HEK293 (cell line): Measurements from ENCODE around the gene PAK4.

Experiments used
- CTCF ChIP-seq: fragments of 450-650 bp; formaldehyde crosslinking; IDR thresholded peaks from 2 replicates; pipeline ENCODE4 v1.5.1; 2016; ENCODE audit warnings: missing biosample characterization, missing genetic modification characterization
- SP2 ChIP-seq: fragments of 450-650 bp; formaldehyde crosslinking; IDR thresholded peaks from 2 replicates; pipeline ENCODE4 v1.5.1; 2016; ENCODE audit warnings: missing biosample characterization, missing genetic modification characterization
- ZNF274 ChIP-seq, 2 experiments: fragments of 200-500 bp in 1 of 2; fragments of 450-650 bp in 1 of 2; sonication (Bioruptor generic) in 1 of 2; formaldehyde crosslinking in 1 of 2; IDR thresholded peaks; 2 replicates each; pipeline versions ENCODE4 v1.5.1 to v1.6.1; 2014 to 2016; ENCODE audit warnings: borderline replicate concordance in 1 of 2, inconsistent platforms in 1 of 2, low read length in 1 of 2, missing biosample characterization in 1 of 2, missing genetic modification characterization in 1 of 2
- ZNF501 ChIP-seq: fragments of 450-650 bp; formaldehyde crosslinking; IDR thresholded peaks from 2 replicates; pipeline ENCODE4 v1.5.1; 2016; ENCODE audit warnings: missing biosample characterization, missing genetic modification characterization
- ZNF513 ChIP-seq: fragments of 450-650 bp; IDR thresholded peaks from 2 replicates; pipeline ENCODE4 v1.5.1; 2018; ENCODE audit warnings: missing biosample characterization, missing genetic modification characterization
- ZNF518A ChIP-seq: fragments of 450-650 bp; formaldehyde crosslinking; conservative IDR thresholded peaks from 2 replicates; pipeline ENCODE4 v1.5.1; 2016; ENCODE audit warnings: low read depth, missing biosample characterization, missing genetic modification characterization
- ZNF654 ChIP-seq: fragments of 450-650 bp; formaldehyde crosslinking; IDR thresholded peaks from 2 replicates; pipeline ENCODE4 v1.5.1; 2016; ENCODE audit warnings: low read depth, missing biosample characterization, missing genetic modification characterization
- ZNF704 ChIP-seq: fragments of 450-650 bp; formaldehyde crosslinking; IDR thresholded peaks from 2 replicates; pipeline ENCODE4 v1.5.1; 2016; ENCODE audit warnings: missing biosample characterization, missing genetic modification characterization

GRCh38 chr19:39174142-39174541 lies 48.6 kb downstream of the PAK4 start:
- no peak for TF ChIP-seq ZNF274 (IDR thresholded peaks at IDR 0.05; ENCODE audit: low read length)
- TF ChIP-seq ZNF274 (tag by site-specific recombination; IDR thresholded peaks at IDR 0.05; ENCODE audit: borderline replicate concordance): no peak
- TF ChIP-seq SP2 (tag by site-specific recombination): no peak
- no peak for TF ChIP-seq CTCF (tag by site-specific recombination)
- no peak for TF ChIP-seq ZNF704 (tag by site-specific recombination)
- no peak for TF ChIP-seq ZNF513 (tag by site-specific recombination)
- TF ChIP-seq ZNF501: no peak
- TF ChIP-seq ZNF518A (tag by site-specific recombination): no peak
- TF ChIP-seq ZNF654 (tag by site-specific recombination): no peak
